WI38 (cell line): Measurements from ENCODE around the gene PRDM12.
A peak's percentile ranks its signal among the peaks of the same experiment; 100 is the strongest.

ENCODE experiments used
- H3K4me3 ChIP-seq: 2 replicates; pipeline ENCODE4 v1.5.1; 2011; ENCODE audit warnings: low read depth, mild to moderate bottlenecking, control low read depth, low read length
- CTCF ChIP-seq: IDR thresholded peaks from 2 replicates; pipeline ENCODE4 v1.5.1; 2012; ENCODE audit warnings: low read depth, mild to moderate bottlenecking, control low read depth, low read length

The PRDM12 gene

GRCh38 chr9:130664251-130665028, at the start of gene PRDM12:
Gene PRDM12 (plus strand): TSS chr9:130664594. CDS start chr9:130664654, 60 bp downstream.
- H3K4me3 ChIP-seq: no peak within 1 kb of the TSS
- TF ChIP-seq CTCF: no peak

DNA sequence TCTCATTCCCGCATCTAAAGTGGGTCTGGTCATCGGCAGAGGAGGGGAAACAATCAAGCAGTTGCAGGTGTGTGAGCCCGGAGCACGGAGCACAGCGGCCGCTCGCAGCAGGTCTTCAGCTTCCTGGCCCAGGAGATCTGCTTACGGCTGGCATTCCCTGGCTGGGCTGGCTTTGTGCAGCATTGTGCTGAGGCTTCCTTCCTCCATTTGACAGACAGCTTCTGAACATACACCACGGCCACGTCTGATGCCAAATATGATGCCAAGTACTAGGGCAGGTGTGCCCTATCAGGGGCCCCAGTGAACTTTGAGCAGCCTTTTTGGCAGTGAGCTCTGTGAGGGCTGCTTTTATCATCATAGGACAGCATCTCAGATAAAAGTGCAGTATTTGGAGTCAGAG, 47.9 kb upstream of the PRDM12 start:
- no peak overlapping the region for H3K4me3 ChIP-seq
- no peak for TF ChIP-seq CTCF

- H3K4me3 ChIP-seq: no peak overlapping the region
- no peak for TF ChIP-seq CTCF
Observed at GRCh38 chr9:130623466-130623865, 40.9 kb upstream of the PRDM12 start.

DNA sequence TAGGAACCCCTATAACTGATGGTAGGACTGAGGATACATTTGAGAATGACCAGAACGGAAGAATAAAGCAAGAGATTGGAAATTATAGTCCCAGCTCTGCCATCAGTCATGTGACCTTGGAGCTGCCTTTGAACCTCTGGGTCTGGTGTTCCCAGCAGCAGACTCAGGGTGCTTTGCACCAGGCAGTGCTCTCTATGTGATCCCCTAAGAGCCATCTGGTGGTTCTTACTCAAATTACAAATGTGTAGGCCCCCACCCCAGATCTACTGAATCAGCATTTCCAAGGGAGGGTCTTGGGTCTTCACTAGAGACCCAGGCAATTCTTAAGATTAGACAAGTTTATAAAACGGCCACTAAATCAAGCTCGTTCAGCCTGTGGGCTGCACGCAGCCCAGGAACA, 40.2 kb upstream of the PRDM12 start:
- TF ChIP-seq CTCF: no peak

DNA sequence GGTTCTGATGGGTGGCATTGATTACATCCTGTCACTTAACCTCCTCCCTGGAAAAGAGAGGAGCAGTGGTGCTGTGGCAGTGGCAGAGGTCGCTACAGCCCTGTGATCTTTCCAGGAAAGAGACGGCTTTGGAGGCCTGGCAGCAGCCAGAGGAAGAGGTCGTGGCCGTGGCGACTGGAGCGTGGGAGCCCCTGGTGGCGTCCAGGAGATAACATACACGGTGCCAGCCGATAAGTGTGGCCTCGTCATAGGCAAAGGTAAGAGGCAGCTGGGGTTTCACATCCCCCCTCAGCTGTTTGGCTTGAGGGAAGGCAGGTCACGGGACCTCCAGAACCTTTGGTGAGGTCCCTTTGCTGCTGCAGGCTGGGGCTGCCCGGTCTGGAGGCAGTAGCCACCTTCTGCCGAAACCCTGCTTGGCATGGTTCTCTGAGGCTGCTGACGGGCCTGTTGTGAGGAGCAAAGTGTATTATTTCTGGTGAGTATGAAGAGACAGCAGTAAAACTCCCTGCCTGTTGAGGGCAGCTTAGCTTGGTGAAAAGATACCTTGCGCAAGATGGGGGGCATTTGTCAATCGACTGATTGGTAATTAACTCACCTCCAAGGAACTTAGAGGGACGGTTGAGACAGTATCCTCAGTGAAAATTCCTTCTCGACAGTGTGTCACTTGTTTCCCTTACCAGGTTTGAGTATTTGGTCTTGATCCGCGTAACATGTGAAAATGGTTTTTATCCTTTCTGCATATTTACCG, 38.0 kb upstream of the PRDM12 start:
- no peak overlapping the region for H3K4me3 ChIP-seq

More for the DNA sequence above, 40.2 kb upstream of the PRDM12 start:
- no peak overlapping the region for H3K4me3 ChIP-seq

DNA sequence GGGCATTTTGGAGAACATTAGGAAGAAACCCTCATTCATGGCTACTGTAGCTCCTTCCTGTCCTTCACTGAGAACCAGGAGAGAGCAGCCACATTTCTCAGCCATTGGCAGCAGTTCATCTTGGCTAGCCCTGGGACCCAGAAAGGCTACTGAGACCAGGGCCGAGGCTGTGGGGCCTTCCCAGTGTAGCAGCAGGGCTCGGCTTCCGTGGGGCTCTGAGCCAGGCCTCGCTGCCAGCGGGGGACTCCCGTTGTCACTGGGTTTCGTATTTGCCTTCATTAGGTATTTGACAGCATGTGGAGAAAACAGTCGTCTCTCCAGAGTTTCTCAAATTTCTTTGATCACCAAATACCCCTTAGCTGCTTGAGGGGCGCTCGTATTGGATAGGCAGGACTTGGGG, 37.3 kb upstream of the PRDM12 start:
- TF ChIP-seq CTCF: no peak
- H3K4me3 ChIP-seq: no peak overlapping the region

More for the DNA sequence above, 38.0 kb upstream of the PRDM12 start:
- TF ChIP-seq CTCF: peak; percentile 36; the same call in 1 of the 2 replicates
